HG03469 (cell line): ENCODE measurements around the gene BRD3OS.

ENCODE experiments used
- ATAC-seq: cut with Tn5 transposase; IDR thresholded peaks from one replicate; pipeline ENCODE4 v1.9.1; 2021; ENCODE audit warnings: mild to moderate bottlenecking, moderate library complexity, moderate number of reproducible peaks; ENCODE audit not compliant: unreplicated experiment

Gene BRD3OS

DNA sequence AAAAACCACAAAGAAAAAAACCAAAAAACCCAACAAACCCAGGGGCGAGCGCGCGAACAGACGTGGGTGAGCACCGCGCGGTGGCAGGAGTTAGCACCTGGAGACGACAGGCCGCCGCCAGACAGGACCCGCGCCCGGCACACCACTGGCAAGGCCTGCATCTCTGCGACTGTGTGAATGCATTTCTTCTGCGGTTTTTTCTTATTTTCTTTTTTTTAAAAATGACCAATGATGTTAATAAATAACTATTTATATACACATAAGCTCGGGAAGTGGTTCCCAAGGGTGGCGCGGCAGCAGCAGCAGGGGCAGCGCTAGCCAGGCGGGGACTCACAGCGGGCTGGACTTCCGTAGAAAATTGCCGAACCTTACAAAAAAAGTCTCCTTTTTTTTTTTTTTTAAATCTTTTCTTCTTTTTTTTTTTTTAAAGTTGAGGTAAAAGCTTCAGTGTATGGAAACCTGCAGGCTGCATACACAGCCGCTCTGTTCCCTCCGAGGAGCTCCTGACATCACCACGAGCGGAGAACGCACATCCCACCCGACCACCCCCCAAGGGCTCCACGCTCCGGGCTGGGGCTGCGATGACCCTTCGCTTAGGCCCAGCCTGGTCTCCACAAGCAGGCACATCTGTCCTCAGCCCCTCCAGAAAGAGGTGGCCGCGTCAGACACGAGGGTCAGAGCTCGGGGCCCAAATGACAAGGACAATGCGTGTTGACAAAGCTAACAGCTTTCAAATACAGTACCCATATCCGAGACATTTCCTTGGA, 7.4 kb downstream of the BRD3OS start:
- ATAC-seq, result no peak

DNA sequence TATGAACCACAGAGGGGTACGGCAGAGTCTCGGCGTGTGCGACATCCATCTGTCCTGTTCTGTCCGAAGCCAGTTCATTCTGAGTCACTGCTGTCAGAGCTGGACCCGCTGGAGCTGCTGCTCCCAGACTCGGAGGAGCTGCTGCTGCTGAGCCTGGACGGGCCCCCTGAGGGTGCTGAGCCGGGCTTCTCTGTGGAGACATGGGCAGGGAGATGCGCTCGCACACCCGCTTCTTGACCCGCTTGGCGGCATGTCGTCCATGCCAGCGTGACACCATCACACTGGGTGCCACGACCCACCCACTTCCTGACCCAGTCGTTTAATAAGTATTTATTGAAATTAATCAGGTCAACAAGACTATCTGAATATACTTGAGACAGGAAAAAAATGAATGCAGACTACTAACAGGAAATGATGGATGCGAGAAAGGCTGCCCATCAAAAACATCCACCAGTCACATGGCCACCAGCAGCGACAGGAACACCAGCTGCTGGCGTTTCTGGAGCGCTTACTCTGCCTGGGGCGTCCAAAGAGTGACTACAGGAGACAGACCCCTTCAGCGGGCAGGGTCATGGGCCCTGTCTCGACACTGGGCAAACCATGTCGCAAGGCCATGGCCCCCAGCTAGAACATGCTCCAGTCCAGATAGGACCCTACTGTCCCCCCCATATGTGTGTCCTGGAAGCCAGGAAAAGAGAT, 8.4 kb downstream of the BRD3OS start:
- ATAC-seq, result no peak

DNA sequence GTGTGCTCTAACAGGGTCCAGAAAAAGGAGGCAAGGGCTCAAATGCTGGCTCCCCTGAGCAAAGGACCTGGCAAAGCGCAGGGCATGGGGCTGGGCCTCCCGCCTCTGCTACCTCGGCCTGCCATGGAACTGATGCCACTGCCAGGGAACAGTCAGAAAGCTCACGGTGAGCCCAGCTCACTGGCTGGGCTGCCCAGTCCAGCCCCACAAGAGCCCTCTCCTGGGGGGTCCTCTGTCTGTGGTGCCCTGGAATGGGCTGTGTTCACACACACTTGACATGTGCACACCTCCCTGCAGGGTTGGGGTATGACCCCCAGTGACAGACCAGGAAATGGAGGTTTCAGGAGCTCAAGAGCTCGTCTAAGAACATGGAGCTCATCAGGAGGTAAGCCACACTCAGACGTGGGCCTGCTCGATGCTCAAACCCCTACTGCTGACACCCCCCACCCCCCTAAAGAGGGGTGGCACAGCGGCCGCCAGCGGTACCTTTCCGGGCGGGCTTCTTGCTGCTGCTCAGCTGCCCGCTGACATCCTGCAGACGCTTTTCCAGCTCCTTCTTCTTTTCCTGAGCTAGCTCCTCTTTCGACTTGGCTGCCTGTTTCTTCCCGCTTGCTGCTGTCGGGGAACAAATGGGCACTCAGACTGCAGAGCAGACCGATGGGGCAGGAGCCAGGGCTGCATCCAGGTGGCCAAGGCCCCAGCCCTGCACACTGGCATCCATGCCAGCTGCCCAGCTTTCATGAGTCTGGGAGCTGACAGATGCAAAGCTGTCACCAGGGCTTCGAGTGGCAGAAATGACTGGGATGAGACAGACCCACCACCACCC, 9.1 kb downstream of the BRD3OS start:
- no peak for ATAC-seq

DNA sequence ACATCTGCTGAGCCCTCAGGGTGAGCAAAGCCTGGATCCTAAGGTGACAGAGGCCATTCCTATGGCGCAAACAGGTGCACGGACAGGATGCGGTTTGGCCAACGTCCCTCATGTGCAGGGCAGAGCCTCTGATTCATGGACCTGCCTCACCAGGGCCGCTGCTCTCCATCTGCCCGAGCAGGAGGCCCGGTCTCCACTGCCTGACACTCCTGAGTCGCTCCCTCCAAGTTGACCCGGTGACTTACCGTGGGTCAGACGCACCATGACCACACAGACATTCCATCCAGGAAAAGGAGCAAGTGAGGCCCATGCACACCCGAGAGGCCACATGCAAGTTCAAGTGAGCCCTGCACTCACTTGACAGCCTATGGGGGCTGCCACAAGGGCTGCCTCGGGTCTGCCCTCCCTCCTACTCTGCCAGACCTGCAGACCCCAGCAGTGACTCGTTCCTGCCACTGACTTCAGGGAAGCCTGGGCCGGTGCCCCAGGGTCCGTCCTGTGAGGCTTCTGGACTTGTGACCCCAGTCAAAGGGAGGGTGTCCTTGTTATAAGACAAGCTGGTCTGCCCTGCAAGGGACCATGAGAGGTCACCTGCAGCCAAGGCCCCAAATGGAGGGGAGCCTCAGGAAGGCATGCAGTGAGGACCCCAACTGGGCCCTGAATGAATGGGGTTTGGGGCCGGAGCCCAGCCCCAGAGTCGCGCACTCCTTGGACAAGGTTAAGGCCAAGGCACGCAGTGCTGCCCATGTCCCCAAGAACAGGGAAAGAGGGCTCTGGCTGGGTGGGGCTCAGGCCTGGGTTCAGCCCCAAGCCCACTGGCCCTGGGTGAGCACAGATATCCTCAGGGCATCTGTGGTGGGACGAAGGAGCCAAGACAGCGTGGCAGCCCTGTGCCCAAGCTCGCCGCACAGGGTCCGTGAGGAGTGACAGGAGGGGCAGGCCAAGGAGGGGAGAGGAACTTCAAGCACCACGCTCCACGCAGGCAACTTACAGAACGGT, 10.1 kb downstream of the BRD3OS start:
- ATAC-seq, result no peak

DNA sequence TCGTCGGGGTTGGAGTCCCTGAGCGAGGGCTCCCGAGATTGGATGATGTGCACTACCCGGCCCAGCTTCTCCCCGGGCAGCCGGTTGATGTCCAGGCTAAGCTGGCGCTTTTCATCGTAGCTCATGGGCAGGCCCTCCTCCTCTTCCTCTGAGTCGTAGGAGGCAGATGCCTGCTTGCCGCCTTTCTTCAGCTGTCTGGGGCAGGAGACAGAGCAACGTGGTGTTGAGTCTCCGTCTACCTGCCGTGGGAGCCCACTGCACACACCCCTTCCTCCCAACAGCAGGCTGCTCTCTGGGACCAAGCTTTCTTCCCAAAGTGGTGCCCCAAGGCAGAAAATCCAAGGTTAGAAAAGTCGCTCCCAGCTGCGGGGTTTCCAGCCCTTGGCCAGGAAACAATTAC, 10.8 kb downstream of the BRD3OS start:
- ATAC-seq, result no peak

DNA sequence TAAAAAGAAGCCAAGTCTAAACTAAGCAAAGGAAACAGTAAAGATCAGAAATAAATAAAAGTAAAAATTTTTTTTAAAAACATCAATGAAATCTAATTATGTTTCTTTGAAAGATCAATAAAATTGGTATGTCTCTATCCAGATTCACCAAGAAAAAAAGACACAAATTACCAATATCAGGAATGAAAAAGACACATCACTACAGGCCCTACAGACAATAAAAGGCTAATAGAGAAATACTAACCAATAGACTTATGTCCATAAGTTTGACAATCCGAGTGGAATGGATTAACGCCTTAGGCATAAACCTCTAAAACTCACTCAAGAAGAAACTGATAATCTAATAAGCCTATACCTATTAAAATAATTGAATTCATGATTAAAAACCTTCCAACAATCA, 12.4 kb downstream of the BRD3OS start:
- no peak for ATAC-seq

DNA sequence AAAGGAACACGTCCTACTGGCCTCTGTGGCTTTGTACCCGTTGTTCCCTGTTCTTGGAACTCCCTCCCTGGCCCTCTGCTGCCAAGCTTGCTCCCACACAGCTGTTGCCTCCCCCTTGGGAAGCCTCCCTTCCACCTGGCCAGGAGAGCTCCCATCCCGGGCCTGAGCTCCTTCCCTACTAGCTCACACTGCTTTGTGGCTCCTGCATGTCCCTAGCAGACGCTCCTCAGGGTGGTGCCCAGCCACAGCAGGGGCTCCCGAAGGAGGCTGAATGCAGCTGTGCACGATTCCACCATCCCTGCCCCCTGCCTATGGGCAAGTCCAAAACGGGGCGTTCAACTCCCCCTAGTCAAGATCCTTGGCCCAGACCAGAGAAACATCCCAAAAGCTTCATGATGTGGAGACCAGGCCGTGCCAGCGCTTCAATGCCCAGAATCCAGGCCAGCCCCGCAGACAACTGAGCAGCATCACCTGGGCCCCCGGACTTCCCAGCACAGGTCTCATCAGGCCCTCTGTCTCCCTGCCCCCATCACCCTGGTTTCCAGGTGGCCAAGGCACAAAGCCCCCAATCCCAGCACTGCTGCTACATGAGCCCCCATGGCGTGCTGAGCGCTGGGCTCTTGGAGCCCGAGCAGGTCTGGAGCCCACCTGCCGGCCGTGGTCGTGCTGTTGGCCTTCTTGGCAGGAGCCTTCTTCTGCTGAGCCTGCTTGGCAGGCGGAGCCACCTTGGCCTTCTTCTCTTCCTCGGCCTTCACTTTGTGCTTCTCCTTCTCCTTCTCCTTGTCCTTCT, 14.3 kb downstream of the BRD3OS start:
- ATAC-seq, result no peak

DNA sequence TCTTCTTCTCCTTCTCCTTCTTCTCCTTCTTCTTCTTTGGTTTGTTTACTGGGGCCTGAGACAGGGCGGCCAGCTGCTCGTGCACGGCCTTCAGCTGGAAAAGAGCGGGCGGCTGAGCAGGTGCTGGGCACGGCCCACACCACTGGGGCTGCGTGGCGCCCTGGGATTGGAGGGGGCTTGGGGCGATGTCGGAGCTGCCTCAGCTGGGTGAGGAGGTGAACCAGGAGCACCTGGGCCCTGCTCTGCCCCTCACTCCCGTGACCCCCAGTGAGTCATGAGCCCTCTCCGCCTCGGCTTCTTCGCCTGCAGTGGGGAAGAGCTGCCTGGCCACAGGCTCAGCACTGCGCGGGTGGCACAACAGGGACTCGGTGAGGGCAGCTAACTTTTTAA, 14.9 kb downstream of the BRD3OS start:
- ATAC-seq, result no peak

DNA sequence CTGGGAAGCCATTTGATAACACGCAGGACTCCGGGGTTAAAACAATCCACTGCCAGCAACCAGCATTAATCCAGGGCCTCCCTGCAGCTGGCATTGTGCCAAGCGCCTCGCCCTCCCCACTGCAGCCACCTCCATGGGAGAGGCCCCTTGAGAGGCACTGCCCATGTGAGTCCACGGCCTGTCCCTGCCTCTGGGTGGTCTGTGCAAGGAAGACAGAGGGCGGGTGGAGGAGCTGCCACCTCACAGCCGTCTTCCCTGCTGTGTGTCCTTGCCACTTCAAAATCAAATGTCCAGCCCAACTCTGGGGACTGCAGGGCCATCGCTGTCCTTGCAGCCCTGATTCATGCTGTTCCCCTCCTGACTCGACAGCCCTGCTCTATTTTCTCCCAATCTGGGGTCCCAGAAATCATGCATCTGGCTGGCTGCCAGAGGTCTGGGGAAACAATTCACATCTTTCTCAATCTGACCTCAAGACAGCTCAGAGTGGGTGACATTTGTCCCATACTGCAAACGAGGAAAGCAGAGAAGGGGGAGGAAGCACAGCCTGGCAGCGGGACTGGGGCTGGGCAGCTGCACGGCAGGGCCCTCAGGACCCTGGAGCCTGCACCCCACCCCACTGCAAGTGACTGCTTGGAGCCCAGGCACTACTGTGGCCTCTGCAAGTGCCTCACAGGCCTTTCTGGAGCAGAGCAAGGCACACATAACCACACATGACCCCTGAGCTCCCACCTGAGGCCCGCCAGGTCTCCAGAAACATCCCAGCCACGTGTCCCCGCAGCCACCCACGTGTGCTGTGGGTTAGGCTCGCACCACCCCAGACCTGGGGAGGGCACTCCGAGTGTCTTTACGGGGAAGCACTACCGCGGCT, 15.7 kb downstream of the BRD3OS start:
- no peak for ATAC-seq

DNA sequence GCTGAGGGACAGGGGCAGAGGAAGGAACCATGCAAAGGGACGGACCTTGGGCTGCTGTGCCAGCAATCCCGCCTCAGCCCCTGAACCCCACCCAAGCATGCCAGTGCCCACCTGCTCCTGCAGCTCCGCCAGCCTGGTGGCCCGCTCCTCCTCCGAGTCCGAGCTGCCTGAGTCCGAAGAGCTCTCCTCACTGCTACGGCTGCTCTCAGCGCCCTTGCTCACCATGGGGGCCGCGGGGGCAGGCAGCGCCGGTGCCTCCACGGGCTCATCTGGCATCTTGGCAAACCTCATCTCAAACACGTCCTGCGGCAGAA, 16.3 kb downstream of the BRD3OS start:
- ATAC-seq, result no peak

DNA sequence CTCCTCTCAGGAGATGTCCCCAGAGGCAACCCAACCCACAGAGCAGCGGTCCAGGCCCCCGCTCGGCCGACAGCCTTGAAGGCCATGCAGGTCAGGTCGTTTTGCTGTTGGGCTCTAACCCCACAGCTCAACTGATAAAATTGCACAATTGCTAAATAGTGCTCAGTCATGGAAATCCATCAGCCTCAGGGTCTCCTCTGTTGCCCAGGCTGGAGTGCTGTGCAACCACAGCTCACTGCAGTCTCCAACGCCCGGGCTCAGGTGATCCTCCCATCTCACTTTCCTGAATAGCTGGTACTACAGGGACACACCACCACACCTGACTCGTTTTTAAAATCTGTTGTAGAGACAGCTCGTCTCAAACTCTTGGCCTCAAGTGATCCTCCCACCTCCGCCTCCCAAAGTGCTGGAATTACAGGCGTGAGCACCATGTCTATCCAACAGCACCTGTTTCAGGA, 18.3 kb downstream of the BRD3OS start:
- ATAC-seq, result no peak

DNA sequence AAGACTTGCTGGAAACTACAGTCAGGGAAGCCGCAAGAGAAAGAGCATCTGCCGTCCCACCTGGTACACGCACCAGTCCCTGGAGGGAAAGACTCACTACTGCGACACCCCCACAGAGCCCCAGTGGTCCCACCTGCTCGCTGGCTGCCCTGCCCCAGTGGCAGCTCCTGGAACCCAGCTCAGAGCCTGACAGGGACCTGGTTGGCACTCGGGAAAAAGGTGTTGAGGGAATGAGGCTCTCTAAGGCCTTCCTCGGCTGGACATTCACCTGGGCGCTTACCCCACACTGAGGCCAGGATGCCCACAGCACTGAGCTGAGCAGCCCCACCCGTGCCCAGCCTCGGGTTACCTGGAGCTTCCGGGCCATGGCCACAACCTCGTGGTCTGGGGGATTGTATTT, 19.7 kb downstream of the BRD3OS start:
- ATAC-seq, result no peak

DNA sequence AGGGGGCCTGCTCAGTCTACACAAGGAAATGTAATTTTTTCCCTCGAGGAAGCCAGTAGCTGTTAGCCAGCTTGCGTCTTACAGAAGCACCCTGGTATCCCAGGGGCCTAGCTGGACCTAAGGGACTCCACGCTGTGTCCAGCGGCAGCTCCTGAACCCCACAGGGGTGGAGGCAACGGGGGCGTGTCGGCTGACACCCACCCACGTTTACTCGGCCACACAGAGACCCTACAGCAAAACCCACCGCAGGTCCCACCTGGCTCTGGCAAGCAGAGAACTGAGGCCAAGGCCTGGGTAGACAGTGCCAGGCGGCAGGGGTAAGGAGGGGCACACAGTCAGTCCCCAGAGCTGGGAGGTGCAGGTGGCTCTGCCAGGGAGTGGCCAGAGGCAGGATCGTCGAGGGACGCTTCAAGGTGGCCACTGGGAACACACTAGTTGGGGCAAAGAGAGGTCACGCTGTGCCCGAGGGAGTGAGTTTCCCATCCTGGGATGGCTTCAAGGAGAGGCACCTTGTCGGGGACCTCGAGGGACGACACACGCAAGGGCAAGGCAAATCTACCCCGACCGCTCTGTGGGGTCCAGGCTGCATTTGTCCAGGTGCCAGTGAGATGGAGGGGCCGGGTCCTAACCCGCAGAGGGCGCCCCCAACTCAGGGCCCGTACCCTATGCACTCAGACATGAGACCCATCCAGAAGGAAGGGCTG, 20.7 kb downstream of the BRD3OS start:
- ATAC-seq, result no peak

DNA sequence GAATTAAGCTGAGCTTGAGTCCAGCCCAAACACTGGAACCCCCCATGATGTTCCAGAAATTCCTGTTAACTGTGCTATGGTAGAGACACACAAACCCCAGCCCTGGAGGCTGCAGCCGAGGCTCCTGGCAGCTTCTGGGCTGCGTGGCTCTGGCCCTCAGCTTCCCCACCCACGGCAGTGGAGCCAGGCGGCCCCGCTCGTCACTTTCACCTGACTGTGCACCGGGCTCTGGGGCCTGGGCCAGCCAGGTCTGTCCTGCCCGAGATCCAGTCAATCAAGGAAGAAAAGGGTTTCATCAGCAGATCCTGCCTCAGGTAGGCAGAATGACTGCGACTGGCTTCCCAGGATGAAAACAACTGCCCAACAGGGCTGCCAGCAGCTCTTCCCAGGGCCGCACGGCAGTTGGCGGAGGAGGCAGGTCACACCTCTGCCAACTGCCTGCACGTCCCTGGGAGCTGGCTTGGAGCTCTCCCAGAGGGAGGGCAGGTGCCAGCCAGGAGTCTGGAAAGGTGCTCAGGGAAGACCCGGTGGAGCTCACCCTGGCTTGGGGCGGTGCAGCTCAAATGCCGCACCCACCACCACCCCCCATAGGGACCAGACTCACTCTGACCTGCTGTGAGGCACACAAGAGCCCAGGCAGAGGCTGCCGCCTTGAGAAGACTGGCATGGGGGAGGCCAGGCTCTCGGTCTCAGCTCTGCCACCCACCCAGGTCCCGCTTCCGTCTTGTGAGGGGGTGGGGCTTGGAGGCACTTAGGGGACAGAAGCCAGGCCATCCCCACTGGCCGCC, 21.8 kb downstream of the BRD3OS start:
- ATAC-seq, result no peak

DNA sequence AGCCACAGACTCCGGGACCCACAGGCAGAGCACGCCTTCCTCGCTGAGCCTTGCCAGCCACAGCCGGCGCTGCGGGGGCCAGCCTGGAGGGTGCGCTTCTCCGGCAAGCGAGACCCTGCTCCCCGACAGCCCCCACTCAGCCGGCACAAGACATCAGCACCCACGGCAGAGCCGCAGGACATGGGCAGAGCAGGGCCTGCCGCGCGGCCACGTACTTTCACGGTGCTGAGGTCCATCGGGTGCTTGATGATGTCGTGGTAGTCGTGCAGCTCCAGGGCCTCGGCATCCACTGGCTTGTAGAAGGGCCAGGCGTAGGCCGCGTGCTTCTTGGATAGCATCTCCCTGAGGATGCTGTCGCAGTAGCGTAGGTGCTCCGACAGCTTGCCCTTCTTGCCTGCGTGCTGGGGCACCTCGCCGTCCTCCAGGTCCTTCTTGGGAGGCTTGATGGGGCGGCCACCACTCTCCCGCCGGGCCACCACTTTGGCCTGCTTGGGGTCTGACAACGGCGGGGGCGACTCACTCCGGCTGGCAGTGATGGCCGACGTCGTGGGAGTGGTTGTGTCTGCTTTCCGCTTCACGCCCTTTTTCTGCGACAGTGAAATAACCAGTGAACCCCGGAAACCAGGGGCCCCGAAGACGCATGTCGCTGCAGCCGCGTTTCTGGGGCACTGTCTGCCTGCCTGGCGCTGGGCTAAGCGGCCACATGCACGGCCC, 22.7 kb downstream of the BRD3OS start:
- ATAC-seq, result no peak

DNA sequence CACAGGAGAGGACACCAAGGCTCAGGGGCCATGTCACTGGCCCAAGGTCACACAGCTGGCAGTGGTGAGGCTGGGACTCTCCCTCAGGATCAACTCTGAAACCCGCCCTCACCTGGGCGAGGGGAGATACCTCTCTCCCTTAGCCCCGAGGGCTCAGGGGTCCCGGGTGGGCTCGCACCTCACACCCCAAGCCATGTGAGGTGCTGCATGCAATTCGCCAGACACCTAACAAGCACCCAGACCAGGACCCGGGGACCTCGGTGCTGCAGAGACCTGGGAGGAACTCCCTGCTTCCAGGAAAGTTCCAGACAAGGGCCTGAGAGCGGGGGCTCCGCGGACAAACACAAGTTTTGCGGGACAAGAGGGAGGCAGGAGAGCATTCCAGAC, 23.3 kb downstream of the BRD3OS start:
- no peak for ATAC-seq

DNA sequence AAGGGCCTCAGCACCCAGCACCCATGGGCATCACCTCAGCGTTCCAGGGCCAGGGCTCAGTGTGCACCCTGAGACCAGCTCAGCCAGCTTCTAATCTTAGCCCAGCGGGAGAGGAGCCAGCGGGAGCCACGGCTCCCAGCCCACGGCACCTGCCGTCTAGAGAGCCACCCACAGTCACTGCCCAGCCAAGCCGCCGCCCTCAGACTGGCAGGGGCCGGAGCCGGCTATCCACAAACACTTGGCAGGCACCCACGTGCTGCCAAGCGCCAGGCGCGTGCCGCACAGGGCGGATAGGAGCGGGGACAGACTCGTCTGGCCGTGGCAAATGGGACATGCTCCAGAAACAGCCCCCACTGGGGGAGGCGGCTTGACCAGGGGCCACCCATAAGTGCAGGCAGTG, 24.0 kb downstream of the BRD3OS start:
- no peak for ATAC-seq
